Measurements from ENCODE around the gene PPIL1. TPM values are rescaled to one million over a fixed set of nuclear protein-coding genes. Genes with fewer than 3 reads are reported as not detected.

Gene PPIL1
- total and polyA plus RNA-seq, 2 experiments from 2014 or later, result 51.7 to 53.0 TPM

GRCh38 chr6:36906539-36907325 is 32.1 kb upstream of the PPIL1 start:
- H3K27ac ChIP-seq, result peak overlapping the region; percentile 81
- TF ChIP-seq CTCF (IDR thresholded peaks at IDR 0.05; ENCODE audit: poor library complexity) (no peak), EZH2 (IDR thresholded peaks at IDR 0.05; ENCODE audit: borderline replicate concordance) (no peak), EZH2phosphoT487 (IDR thresholded peaks at IDR 0.05; ENCODE audit: low read depth, severe bottlenecking, unreplicated experiment) (no peak)
- H3K4me2 ChIP-seq, result no peak overlapping the region
- no peaks in the 10 kb centered on the region for H3K9me2 ChIP-seq (replicated peaks; ENCODE audit: insufficient read depth)
- DNase-seq (ENCODE audit: low spot score), result no peak
- no peak overlapping the region for H2AFZ ChIP-seq
- H3K36me3 ChIP-seq (replicated peaks; ENCODE audit: insufficient read depth, low read depth), result no peaks in the 10 kb centered on the region
- peaks cover 7% of the 10 kb centered on the region for H3K4me1 ChIP-seq (ENCODE audit: insufficient read depth)
- no peaks in the 10 kb centered on the region for H3K9me3 ChIP-seq (ENCODE audit: low read depth)
- H3K4me3 ChIP-seq, result no peak overlapping the region
- H4K20me1 ChIP-seq (ENCODE audit: insufficient read depth, poor library complexity, severe bottlenecking), result no peaks in the 10 kb centered on the region
- H3K27me3 ChIP-seq, result no peaks in the 10 kb centered on the region
- WGBS (ENCODE audit: low lambda C conversion rate, missing lambda C conversion rate), result 68% methylated on average over 2 of the region's 2 CpGs
- H3K79me2 ChIP-seq, result no peaks in the 10 kb centered on the region

GRCh38 chr6:36904851-36905393 is 30.3 kb upstream of the PPIL1 start:
- no peaks in the 10 kb centered on the region for H3K36me3 ChIP-seq (replicated peaks; ENCODE audit: insufficient read depth, low read depth)
- H2AFZ ChIP-seq, result no peak overlapping the region
- TF ChIP-seq CTCF (IDR thresholded peaks at IDR 0.05; ENCODE audit: poor library complexity) (no peak), EZH2phosphoT487 (IDR thresholded peaks at IDR 0.05; ENCODE audit: low read depth, severe bottlenecking, unreplicated experiment) (no peak), EZH2 (IDR thresholded peaks at IDR 0.05; ENCODE audit: borderline replicate concordance) (no peak)
- H3K4me1 ChIP-seq (ENCODE audit: insufficient read depth), result peaks cover 7% of the 10 kb centered on the region
- H3K4me2 ChIP-seq, result no peak overlapping the region
- H4K20me1 ChIP-seq (ENCODE audit: insufficient read depth, poor library complexity, severe bottlenecking), result no peaks in the 10 kb centered on the region
- H3K27me3 ChIP-seq, result no peaks in the 10 kb centered on the region
- H3K27ac ChIP-seq, result peak overlapping the region; percentile 81
- H3K79me2 ChIP-seq, result no peaks in the 10 kb centered on the region
- no peaks in the 10 kb centered on the region for H3K9me3 ChIP-seq (ENCODE audit: low read depth)
- whole genome bisulfite sequencing (ENCODE audit: low lambda C conversion rate, missing lambda C conversion rate), result 91% methylated on average over 5 of the region's 5 CpGs
- H3K9me2 ChIP-seq (replicated peaks; ENCODE audit: insufficient read depth), result no peaks in the 10 kb centered on the region
- no peak for DNase-seq (ENCODE audit: low spot score)
- H3K4me3 ChIP-seq, result no peak overlapping the region

GRCh38 chr6:36904114-36904513 is 29.5 kb upstream of the PPIL1 start:
- Histone ChIP-seq H3K4me1 (ENCODE audit: insufficient read depth) (peaks cover 7% of the 10 kb centered on the region), H3K4me2 (no peak overlapping the region), H3K79me2 (no peaks in the 10 kb centered on the region), H2AFZ (no peak overlapping the region), H4K20me1 (ENCODE audit: insufficient read depth, poor library complexity, severe bottlenecking) (no peaks in the 10 kb centered on the region), H3K9me3 (ENCODE audit: low read depth) (no peaks in the 10 kb centered on the region), H3K36me3 (replicated peaks; ENCODE audit: insufficient read depth, low read depth) (no peaks in the 10 kb centered on the region), H3K27me3 (no peaks in the 10 kb centered on the region), H3K27ac (peak overlapping the region; percentile 56), H3K9me2 (replicated peaks; ENCODE audit: insufficient read depth) (no peaks in the 10 kb centered on the region), H3K4me3 (no peak overlapping the region)
- no peak for DNase-seq (ENCODE audit: low spot score)
- TF ChIP-seq CTCF (IDR thresholded peaks at IDR 0.05; ENCODE audit: poor library complexity) (no peak), EZH2 (IDR thresholded peaks at IDR 0.05; ENCODE audit: borderline replicate concordance) (no peak), EZH2phosphoT487 (IDR thresholded peaks at IDR 0.05; ENCODE audit: low read depth, severe bottlenecking, unreplicated experiment) (no peak)
- 65% methylated on average over 4 of the region's 4 CpGs for WGBS (ENCODE audit: low lambda C conversion rate, missing lambda C conversion rate)

Measured in hepatocyte (in vitro differentiated cells).